ENCODE data around the gene LRRC61. TPM values are rescaled to one million over a fixed set of nuclear protein-coding genes. Genes with fewer than 3 reads are reported as not detected.
"Not testable (repeated sequence)": the region's sequence is repeated elsewhere in the genome, so short reads cannot be mapped to it uniquely, and the experiment has no call there.

The LRRC61 gene
- total RNA-seq, 1 donor from 2014 or later: not detected

- DNase-seq (ENCODE audit: low read depth): no peak
Observed at GRCh38 chr7:150307904-150308303, 15.3 kb upstream of the LRRC61 start.

GRCh38 chr7:150308575-150308974 is 14.6 kb upstream of the LRRC61 start:
- no peak for DNase-seq (ENCODE audit: low read depth)

GRCh38 chr7:150311146-150311545 is 12.0 kb upstream of the LRRC61 start:
- DNase-seq (ENCODE audit: low read depth): no peak

GRCh38 chr7:150311711-150312110 is 11.4 kb upstream of the LRRC61 start:
- peak; percentile 7 for DNase-seq (ENCODE audit: low read depth)

- peak; percentile 32 for DNase-seq (ENCODE audit: low read depth)
Observed at GRCh38 chr7:150312649-150313366, 10.3 kb upstream of the LRRC61 start.

- DNase-seq (ENCODE audit: low read depth): no peak
Observed at GRCh38 chr7:150313367-150313809, 9.8 kb upstream of the LRRC61 start.

GRCh38 chr7:150313870-150314269 is 9.3 kb upstream of the LRRC61 start:
- DNase-seq (ENCODE audit: low read depth): no peak

GRCh38 chr7:150314639-150315239 is 8.4 kb upstream of the LRRC61 start:
- DNase-seq (ENCODE audit: low read depth): no peak

GRCh38 chr7:150316987-150317386 is 6.2 kb upstream of the LRRC61 start:
- not testable (repeated sequence) for DNase-seq (ENCODE audit: low read depth)

GRCh38 chr7:150317748-150318444 is 5.3 kb upstream of the LRRC61 start:
- peak; percentile 54 for DNase-seq (ENCODE audit: low read depth)

GRCh38 chr7:150321788-150322113 is 1.4 kb upstream of the LRRC61 start:
- DNase-seq (ENCODE audit: low read depth): no peak

GRCh38 chr7:150322114-150322832 is 882 bp upstream of the LRRC61 start:
- no peak for DNase-seq (ENCODE audit: low read depth)

GRCh38 chr7:150323682-150324372 is 672 bp downstream of the LRRC61 start:
- no peak for DNase-seq (ENCODE audit: low read depth)

- peak; percentile 7 for DNase-seq (ENCODE audit: low read depth)
Observed at GRCh38 chr7:150324373-150324961, 1.3 kb downstream of the LRRC61 start.

- DNase-seq (ENCODE audit: low read depth): peak; percentile 76
Observed at GRCh38 chr7:150325110-150325611, 2.0 kb downstream of the LRRC61 start.

- no peak for DNase-seq (ENCODE audit: low read depth)
Observed at GRCh38 chr7:150325901-150326300, 2.7 kb downstream of the LRRC61 start.

- no peak for DNase-seq (ENCODE audit: low read depth)
Observed at GRCh38 chr7:150326657-150327268, 3.6 kb downstream of the LRRC61 start.

GRCh38 chr7:150327308-150327707 is 4.2 kb downstream of the LRRC61 start:
- DNase-seq (ENCODE audit: low read depth): no peak

GRCh38 chr7:150329331-150330120 is 6.4 kb downstream of the LRRC61 start:
- peak; percentile 95 for DNase-seq (ENCODE audit: low read depth)
